Stimulated activated CD8-positive, alpha-beta memory T cell treated with anti-CD3 and anti-CD28 coated beads, Interleukin-7, amount 100 ng/mL, for 48 hours (primary cell): ENCODE measurements around the gene MTMR11.
A peak's percentile ranks its signal among the peaks of the same experiment; 100 is the strongest.
"Not testable (repeated sequence)": the region's sequence is repeated elsewhere in the genome, so short reads cannot be mapped to it uniquely, and the experiment has no call there.

Experiments
- DNase-seq, 2 donors: peaks; one replicate each; pipeline ENCODE4 v3.0.0-alpha.2; 2020; ENCODE audit warnings: low read depth in 1 of 2; ENCODE audit errors: extremely low read depth in 1 of 2

Gene MTMR11

GRCh38 chr1:149903836-149904491, 32.7 kb downstream of the MTMR11 start:
- DNase-seq: no peak

GRCh38 chr1:149899460-149900284, 37.0 kb downstream of the MTMR11 start, which contains the start of gene BOLA1:
BOLA1 (plus strand) TSS chr1:149899568; CDS start chr1:149900060, 492 bp downstream.
- DNase-seq: peak; percentile 67 to 82

- DNase-seq: no peak
Measured at GRCh38 chr1:149896575-149896974, 40.1 kb downstream of the MTMR11 start.

GRCh38 chr1:149888999-149889289, 47.7 kb downstream of the MTMR11 start:
- DNase-seq: no peak

GRCh38 chr1:149888247-149888998, 48.3 kb downstream of the MTMR11 start:
- DNase-seq: peak; percentile 62 to 80

- peak; percentile 65 to 70 for DNase-seq
Measured at GRCh38 chr1:149887456-149888246, 49.0 kb downstream of the MTMR11 start.

GRCh38 chr1:149887196-149887455, 49.6 kb downstream of the MTMR11 start:
- DNase-seq: not testable (repeated sequence)

GRCh38 chr1:149886396-149887195, 50.1 kb downstream of the MTMR11 start:
- peak; percentile 72 to 73 for DNase-seq

GRCh38 chr1:149886121-149886395, 50.6 kb downstream of the MTMR11 start:
- DNase-seq: not testable (repeated sequence)

GRCh38 chr1:149885339-149886120, 51.1 kb downstream of the MTMR11 start:
- peak; percentile 60 to 69 for DNase-seq

- no peak for DNase-seq
Measured at GRCh38 chr1:149884433-149885338, 52.0 kb downstream of the MTMR11 start.

- DNase-seq: no peak
Measured at GRCh38 chr1:149883598-149884247, 53.0 kb downstream of the MTMR11 start.

GRCh38 chr1:149881876-149882275, 54.8 kb downstream of the MTMR11 start:
- no peak for DNase-seq

GRCh38 chr1:149879556-149879955, 57.1 kb downstream of the MTMR11 start:
- DNase-seq: no peak
